ENCODE results near the gene BAHCC1. TPM values are rescaled to one million over a fixed set of nuclear protein-coding genes. Genes with fewer than 3 reads are reported as not detected.

BAHCC1 gene
- total and polyA plus RNA-seq, 9 donors: 6.9 to 17.4 (median 14.7) TPM

- DNase-seq: no peak
- Histone ChIP-seq H3K36me3 (ENCODE audit: control insufficient read depth, insufficient read depth, low read length) (peaks cover 48% of the 10 kb centered on the region), H3K27me3 (ENCODE audit: control insufficient read depth, insufficient read depth, low read length) (no peaks in the 10 kb centered on the region), H3K4me1 (ENCODE audit: control insufficient read depth, insufficient read depth, low read length) (peaks cover 17% of the 10 kb centered on the region), H3K27ac (ENCODE audit: low read length) (no peak overlapping the region), H3K9me3 (replicated peaks; ENCODE audit: control insufficient read depth, low read depth, low read length) (no peaks in the 10 kb centered on the region), H3K4me3 (ENCODE audit: low read length) (no peak overlapping the region)
- WGBS (ENCODE audit: insufficient coverage): 76% methylated on average over 36 of the region's 43 CpGs
Observed at GRCh38 chr17:81460856-81461460, 65.7 kb downstream of the BAHCC1 start.

- no peaks in the 10 kb centered on the region for H3K27me3 ChIP-seq (ENCODE audit: control insufficient read depth, insufficient read depth, low read length)
- 83% methylated on average over 46 of the region's 50 CpGs for WGBS (ENCODE audit: insufficient coverage)
- peaks cover 47% of the 10 kb centered on the region for H3K36me3 ChIP-seq (ENCODE audit: control insufficient read depth, insufficient read depth, low read length)
- no peak for DNase-seq
- no peak overlapping the region for H3K4me3 ChIP-seq (ENCODE audit: low read length)
- H3K27ac ChIP-seq (ENCODE audit: low read length): no peak overlapping the region
- H3K4me1 ChIP-seq (ENCODE audit: control insufficient read depth, insufficient read depth, low read length): peaks cover 8% of the 10 kb centered on the region
- no peaks in the 10 kb centered on the region for H3K9me3 ChIP-seq (replicated peaks; ENCODE audit: control insufficient read depth, low read depth, low read length)
Observed at GRCh38 chr17:81461607-81462500, 66.6 kb downstream of the BAHCC1 start.

- H3K27ac ChIP-seq (ENCODE audit: low read length): no peak overlapping the region
- H3K9me3 ChIP-seq (replicated peaks; ENCODE audit: control insufficient read depth, low read depth, low read length): no peaks in the 10 kb centered on the region
- no peak overlapping the region for H3K4me3 ChIP-seq (ENCODE audit: low read length)
- 93% methylated on average over 33 of the region's 33 CpGs for WGBS (ENCODE audit: insufficient coverage)
- H3K36me3 ChIP-seq (ENCODE audit: control insufficient read depth, insufficient read depth, low read length): peaks cover 53% of the 10 kb centered on the region
- peaks cover 2% of the 10 kb centered on the region for H3K4me1 ChIP-seq (ENCODE audit: control insufficient read depth, insufficient read depth, low read length)
- H3K27me3 ChIP-seq (ENCODE audit: control insufficient read depth, insufficient read depth, low read length): no peaks in the 10 kb centered on the region
- no peak for DNase-seq
Observed at GRCh38 chr17:81462506-81463125, 67.4 kb downstream of the BAHCC1 start.

- Histone ChIP-seq H3K36me3 (ENCODE audit: control insufficient read depth, insufficient read depth, low read length) (peaks cover 49% of the 10 kb centered on the region), H3K4me1 (ENCODE audit: control insufficient read depth, insufficient read depth, low read length) (peaks cover 2% of the 10 kb centered on the region), H3K4me3 (ENCODE audit: low read length) (no peak overlapping the region), H3K27me3 (ENCODE audit: control insufficient read depth, insufficient read depth, low read length) (no peaks in the 10 kb centered on the region), H3K9me3 (replicated peaks; ENCODE audit: control insufficient read depth, low read depth, low read length) (no peaks in the 10 kb centered on the region), H3K27ac (ENCODE audit: low read length) (no peak overlapping the region)
- WGBS (ENCODE audit: insufficient coverage): 93% methylated on average over 32 of the region's 32 CpGs
- no peak for DNase-seq
Observed at GRCh38 chr17:81463506-81463905, 68.2 kb downstream of the BAHCC1 start.

- H3K4me1 ChIP-seq (ENCODE audit: control insufficient read depth, insufficient read depth, low read length): peaks cover 2% of the 10 kb centered on the region
- no peaks in the 10 kb centered on the region for H3K9me3 ChIP-seq (replicated peaks; ENCODE audit: control insufficient read depth, low read depth, low read length)
- H3K4me3 ChIP-seq (ENCODE audit: low read length): no peak overlapping the region
- H3K36me3 ChIP-seq (ENCODE audit: control insufficient read depth, insufficient read depth, low read length): peaks cover 42% of the 10 kb centered on the region
- 83% methylated on average over 1 of the region's 9 CpGs for WGBS (ENCODE audit: insufficient coverage)
- no peak for DNase-seq
- no peaks in the 10 kb centered on the region for H3K27me3 ChIP-seq (ENCODE audit: control insufficient read depth, insufficient read depth, low read length)
- H3K27ac ChIP-seq (ENCODE audit: low read length): no peak overlapping the region
Observed at GRCh38 chr17:81464586-81464985, 69.3 kb downstream of the BAHCC1 start.

GRCh38 chr17:81465910-81466309 is 70.7 kb downstream of the BAHCC1 start:
- Histone ChIP-seq H3K36me3 (ENCODE audit: control insufficient read depth, insufficient read depth, low read length) (peaks cover 39% of the 10 kb centered on the region), H3K9me3 (replicated peaks; ENCODE audit: control insufficient read depth, low read depth, low read length) (no peaks in the 10 kb centered on the region), H3K4me1 (ENCODE audit: control insufficient read depth, insufficient read depth, low read length) (peaks cover 10% of the 10 kb centered on the region), H3K27me3 (ENCODE audit: control insufficient read depth, insufficient read depth, low read length) (no peaks in the 10 kb centered on the region), H3K4me3 (ENCODE audit: low read length) (no peak overlapping the region), H3K27ac (ENCODE audit: low read length) (no peak overlapping the region)
- WGBS (ENCODE audit: insufficient coverage): 79% methylated on average over 10 of the region's 17 CpGs
- DNase-seq: no peak

- H3K4me1 ChIP-seq (ENCODE audit: control insufficient read depth, insufficient read depth, low read length): peaks cover 19% of the 10 kb centered on the region
- no peaks in the 10 kb centered on the region for H3K9me3 ChIP-seq (replicated peaks; ENCODE audit: control insufficient read depth, low read depth, low read length)
- WGBS (ENCODE audit: insufficient coverage): 69% methylated on average over 33 of the region's 33 CpGs
- no peak for DNase-seq
- H3K4me3 ChIP-seq (ENCODE audit: low read length): no peak overlapping the region
- H3K27me3 ChIP-seq (ENCODE audit: control insufficient read depth, insufficient read depth, low read length): no peaks in the 10 kb centered on the region
- H3K36me3 ChIP-seq (ENCODE audit: control insufficient read depth, insufficient read depth, low read length): peaks cover 32% of the 10 kb centered on the region
- no peak overlapping the region for H3K27ac ChIP-seq (ENCODE audit: low read length)
Observed at GRCh38 chr17:81466564-81467472, 71.6 kb downstream of the BAHCC1 start.

- DNase-seq: no peak
- 81% methylated on average over 17 of the region's 18 CpGs for WGBS (ENCODE audit: insufficient coverage)
- peaks cover 31% of the 10 kb centered on the region for H3K4me1 ChIP-seq (ENCODE audit: control insufficient read depth, insufficient read depth, low read length)
Observed at GRCh38 chr17:81468111-81468769, 73.0 kb downstream of the BAHCC1 start.

GRCh38 chr17:81468770-81469121 is 73.5 kb downstream of the BAHCC1 start:
- Histone ChIP-seq H3K4me3 (ENCODE audit: low read length) (no peak overlapping the region), H3K27me3 (ENCODE audit: control insufficient read depth, insufficient read depth, low read length) (peaks cover 2% of the 10 kb centered on the region), H3K36me3 (ENCODE audit: control insufficient read depth, insufficient read depth, low read length) (peaks cover 15% of the 10 kb centered on the region), H3K4me1 (ENCODE audit: control insufficient read depth, insufficient read depth, low read length) (peaks cover 31% of the 10 kb centered on the region), H3K27ac (ENCODE audit: low read length) (no peak overlapping the region), H3K9me3 (replicated peaks; ENCODE audit: control insufficient read depth, low read depth, low read length) (no peaks in the 10 kb centered on the region)
- DNase-seq: no peak
- 89% methylated on average over 9 of the region's 18 CpGs for whole genome bisulfite sequencing (ENCODE audit: insufficient coverage)

More at GRCh38 chr17:81468111-81468769, 73.0 kb downstream of the BAHCC1 start:
- peaks cover 18% of the 10 kb centered on the region for H3K36me3 ChIP-seq (ENCODE audit: control insufficient read depth, insufficient read depth, low read length)
- H3K27ac ChIP-seq (ENCODE audit: low read length): no peak overlapping the region
- H3K4me3 ChIP-seq (ENCODE audit: low read length): no peak overlapping the region
- H3K9me3 ChIP-seq (replicated peaks; ENCODE audit: control insufficient read depth, low read depth, low read length): no peaks in the 10 kb centered on the region
- no peaks in the 10 kb centered on the region for H3K27me3 ChIP-seq (ENCODE audit: control insufficient read depth, insufficient read depth, low read length)

Measured in muscle of leg (tissue), 11 donors.